ENCODE measurements around the gene TMA16. TPM values are rescaled to one million over a fixed set of nuclear protein-coding genes. Genes with fewer than 3 reads are reported as not detected.

Gene TMA16
- total RNA-seq, 6 donors from 2014 or later: 11.3 to 25.2 (median 17.7) TPM

DNA sequence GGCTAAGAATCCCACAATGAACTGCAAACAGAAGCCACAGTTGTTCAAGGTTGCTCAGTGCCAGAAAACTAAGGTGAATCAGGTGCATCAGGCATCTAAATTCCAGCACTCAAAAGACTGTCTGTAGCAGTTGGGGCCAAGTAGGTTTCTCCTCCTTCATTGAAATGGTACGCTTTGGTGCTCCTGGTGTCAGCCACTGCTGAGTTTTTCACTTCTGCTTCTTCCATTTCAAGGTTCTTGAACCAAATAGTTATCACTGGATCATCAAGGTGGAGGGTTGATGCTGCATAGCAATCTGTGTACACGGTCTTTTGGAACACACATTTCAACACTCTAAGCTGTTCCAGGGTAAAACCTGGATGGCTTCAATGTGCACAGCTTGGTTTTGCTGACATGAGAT, 74.4 kb downstream of the TMA16 start:
- Histone ChIP-seq H3K4me3 (no peak overlapping the region), H3K27ac (no peak overlapping the region), H3K9me3 (no peaks in the 10 kb centered on the region), H3K36me3 (no peaks in the 10 kb centered on the region), H3K4me1 (no peaks in the 10 kb centered on the region), H3K27me3 (no peaks in the 10 kb centered on the region)
- TF ChIP-seq, protein P1, sequence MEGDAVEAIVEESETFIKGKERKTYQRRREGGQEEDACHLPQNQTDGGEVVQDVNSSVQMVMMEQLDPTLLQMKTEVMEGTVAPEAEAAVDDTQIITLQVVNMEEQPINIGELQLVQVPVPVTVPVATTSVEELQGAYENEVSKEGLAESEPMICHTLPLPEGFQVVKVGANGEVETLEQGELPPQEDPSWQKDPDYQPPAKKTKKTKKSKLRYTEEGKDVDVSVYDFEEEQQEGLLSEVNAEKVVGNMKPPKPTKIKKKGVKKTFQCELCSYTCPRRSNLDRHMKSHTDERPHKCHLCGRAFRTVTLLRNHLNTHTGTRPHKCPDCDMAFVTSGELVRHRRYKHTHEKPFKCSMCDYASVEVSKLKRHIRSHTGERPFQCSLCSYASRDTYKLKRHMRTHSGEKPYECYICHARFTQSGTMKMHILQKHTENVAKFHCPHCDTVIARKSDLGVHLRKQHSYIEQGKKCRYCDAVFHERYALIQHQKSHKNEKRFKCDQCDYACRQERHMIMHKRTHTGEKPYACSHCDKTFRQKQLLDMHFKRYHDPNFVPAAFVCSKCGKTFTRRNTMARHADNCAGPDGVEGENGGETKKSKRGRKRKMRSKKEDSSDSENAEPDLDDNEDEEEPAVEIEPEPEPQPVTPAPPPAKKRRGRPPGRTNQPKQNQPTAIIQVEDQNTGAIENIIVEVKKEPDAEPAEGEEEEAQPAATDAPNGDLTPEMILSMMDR (IDR thresholded peaks at IDR 0.05): no peak
- no peak for TF ChIP-seq POLR2A (IDR thresholded peaks at IDR 0.05)
- TF ChIP-seq POLR2AphosphoS5 (IDR thresholded peaks at IDR 0.05): no peak
- TF ChIP-seq EP300 (IDR thresholded peaks at IDR 0.05): no peak
- no peak for DNase-seq
- 77 to 90% methylated on average over 2 of the region's 2 CpGs for WGBS, 2 donors
- ATAC-seq (ENCODE audit: low FRiP score in 2 of 2): no peak

Other genes with a start within 250 kb of the TMA16 start
- gene NPY1R, start 162.1 kb upstream of the TMA16 start, total RNA-seq: 1 to 10 TPM in 3 of 6 donors, under 1 TPM in 2, not detected in 1; 0.44 to 3.2 (median 2.2) TPM
- gene NPY5R, start 150.8 kb upstream of the TMA16 start, total RNA-seq: under 1 TPM in 1 of 6 donors, not detected in 5; 0.11 TPM
- gene TKTL2, start 20.9 kb upstream of the TMA16 start, total RNA-seq: not detected

Data from upper lobe of left lung (tissue), 6 donors.